ENCODE results near the gene KDELR3. TPM values are rescaled to one million over a fixed set of nuclear protein-coding genes. Genes with fewer than 3 reads are reported as not detected.

KDELR3 gene
- polyA plus RNA-seq, 3 donors = not detected

GRCh38 chr22:38419121-38419857 is 48.6 kb upstream of the KDELR3 start:
- Histone ChIP-seq H3K27me3 (ENCODE audit: control insufficient read depth in 2 of 2, insufficient read depth in 2 of 2, low read length in 2 of 2) (no peaks in the 10 kb centered on the region), H3K9ac (ENCODE audit: insufficient read depth, low read length, poor library complexity, severe bottlenecking) (no peak overlapping the region), H3K4me2 (replicated peaks; ENCODE audit: extremely low read depth, low read length, poor library complexity, severe bottlenecking) (no peak overlapping the region), H4K20me1 (ENCODE audit: insufficient read depth, low read length) (no peaks in the 10 kb centered on the region), H3K4me3 (replicated peaks in 1 of 3; ENCODE audit: low read depth in 2 of 3, low read length in 3 of 3) (no peak overlapping the region), H3K36me3 (replicated peaks in 1 of 2; ENCODE audit: control insufficient read depth in 1 of 2, insufficient read depth in 2 of 2, low read length in 2 of 2) (no peaks in the 10 kb centered on the region), H2AFZ (ENCODE audit: insufficient read depth, low read depth, low read length, poor library complexity, severe bottlenecking) (no peak overlapping the region), H3K9me3 (replicated peaks in 1 of 2; ENCODE audit: control insufficient read depth in 1 of 2, insufficient read depth in 1 of 2, low read length in 2 of 2) (no peaks in the 10 kb centered on the region), H3K27ac (ENCODE audit: low read depth in 1 of 2, low read length in 2 of 2) (no peak overlapping the region), H3K4me1 (ENCODE audit: control insufficient read depth in 1 of 2, insufficient read depth in 2 of 2, low read length in 2 of 2) (peaks cover 12 to 18% of the 10 kb centered on the region in 2 donors), H3K79me2 (ENCODE audit: insufficient read depth, low read length) (no peaks in the 10 kb centered on the region)
- H3K9me3 Mint-ChIP-seq = no peaks in the 10 kb centered on the region
- no peaks in the 10 kb centered on the region for H3K36me3 Mint-ChIP-seq
- no peak overlapping the region for H3K4me3 Mint-ChIP-seq
- TF ChIP-seq CTCF (IDR thresholded peaks at IDR 0.05) = no peak
- WGBS (ENCODE audit: insufficient coverage) = 93% methylated on average over 10 of the region's 14 CpGs
- peaks cover 2 to 5% (median 3%) of the 10 kb centered on the region in 3 donors for H3K27me3 Mint-ChIP-seq (ENCODE audit: low read depth in 3 of 3)
- peaks cover 17% of the 10 kb centered on the region for H3K4me1 Mint-ChIP-seq
- no peak for DNase-seq
- intact Hi-C loops (cut with micrococcal nuclease) = loop anchor here in 1 of 2 donors (10.0 kb wide), 1 partner anchor 156 kb away; the partner anchor contains the start of gene DMC1
- no peak overlapping the region for H3K27ac Mint-ChIP-seq

DNA sequence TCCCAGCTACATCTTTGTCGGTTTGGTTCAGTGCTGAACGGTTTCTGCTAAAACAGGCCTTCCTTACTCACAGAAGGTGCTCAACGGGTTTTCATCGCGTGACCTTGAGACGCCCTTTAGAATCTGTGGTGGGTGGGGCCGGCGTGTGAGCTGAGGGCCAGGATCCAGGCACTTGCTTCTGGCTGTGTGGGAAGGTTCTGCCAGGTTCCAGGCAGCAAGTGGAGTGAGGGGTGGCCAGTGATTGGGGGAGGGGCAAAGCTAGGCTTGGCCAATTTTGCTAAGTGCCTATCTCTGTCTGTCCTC is 48.1 kb upstream of the KDELR3 start:
- H3K4me1 ChIP-seq (ENCODE audit: control insufficient read depth in 1 of 2, insufficient read depth in 2 of 2, low read length in 2 of 2) = peaks cover 12 to 18% of the 10 kb centered on the region in 2 donors
- H3K79me2 ChIP-seq (ENCODE audit: insufficient read depth, low read length) = no peaks in the 10 kb centered on the region
- Mint-ChIP-seq H3K4me1 (peaks cover 17% of the 10 kb centered on the region), H3K9me3 (no peaks in the 10 kb centered on the region), H3K27ac (no peak overlapping the region), H3K36me3 (no peaks in the 10 kb centered on the region), H3K27me3 (ENCODE audit: low read depth in 3 of 3) (peaks cover 2 to 5% (median 3%) of the 10 kb centered on the region in 3 donors), H3K4me3 (no peak overlapping the region)
- no peak overlapping the region for H2AFZ ChIP-seq (ENCODE audit: insufficient read depth, low read depth, low read length, poor library complexity, severe bottlenecking)
- intact Hi-C loops (cut with micrococcal nuclease) = loop anchor here in 1 of 2 donors (10.0 kb wide), 1 partner anchor 155 kb away; the partner anchor contains the start of gene DMC1
- no peaks in the 10 kb centered on the region for H4K20me1 ChIP-seq (ENCODE audit: insufficient read depth, low read length)
- no peak overlapping the region for H3K27ac ChIP-seq (ENCODE audit: low read depth in 1 of 2, low read length in 2 of 2)
- no peak overlapping the region for H3K4me2 ChIP-seq (replicated peaks; ENCODE audit: extremely low read depth, low read length, poor library complexity, severe bottlenecking)
- no peaks in the 10 kb centered on the region for H3K9me3 ChIP-seq (replicated peaks in 1 of 2; ENCODE audit: control insufficient read depth in 1 of 2, insufficient read depth in 1 of 2, low read length in 2 of 2)
- H3K36me3 ChIP-seq (replicated peaks in 1 of 2; ENCODE audit: control insufficient read depth in 1 of 2, insufficient read depth in 2 of 2, low read length in 2 of 2) = no peaks in the 10 kb centered on the region
- H3K27me3 ChIP-seq (ENCODE audit: control insufficient read depth in 2 of 2, insufficient read depth in 2 of 2, low read length in 2 of 2) = no peaks in the 10 kb centered on the region
- H3K4me3 ChIP-seq (replicated peaks in 1 of 3; ENCODE audit: low read depth in 2 of 3, low read length in 3 of 3) = no peak overlapping the region
- WGBS (ENCODE audit: insufficient coverage) = 80% methylated on average over 1 of the region's 8 CpGs
- DNase-seq = no peak
- TF ChIP-seq CTCF (IDR thresholded peaks at IDR 0.05) = no peak
- H3K9ac ChIP-seq (ENCODE audit: insufficient read depth, low read length, poor library complexity, severe bottlenecking) = no peak overlapping the region
